Hematopoietic multipotent progenitor cell treated with erythropoietin and hydrocortisone succinate and interleukin-3 and kit ligand, for 4 days (in vitro differentiated cells): ENCODE results near the gene CPEB4.

Source experiments
- DNase-seq: peaks from one replicate; pipeline ENCODE4 v3.0.0-alpha.2; 2015

Gene CPEB4

GRCh38 chr5:173916233-173916632 lies 28.1 kb downstream of the CPEB4 start:
- DNase-seq: peak; percentile 40

DNA sequence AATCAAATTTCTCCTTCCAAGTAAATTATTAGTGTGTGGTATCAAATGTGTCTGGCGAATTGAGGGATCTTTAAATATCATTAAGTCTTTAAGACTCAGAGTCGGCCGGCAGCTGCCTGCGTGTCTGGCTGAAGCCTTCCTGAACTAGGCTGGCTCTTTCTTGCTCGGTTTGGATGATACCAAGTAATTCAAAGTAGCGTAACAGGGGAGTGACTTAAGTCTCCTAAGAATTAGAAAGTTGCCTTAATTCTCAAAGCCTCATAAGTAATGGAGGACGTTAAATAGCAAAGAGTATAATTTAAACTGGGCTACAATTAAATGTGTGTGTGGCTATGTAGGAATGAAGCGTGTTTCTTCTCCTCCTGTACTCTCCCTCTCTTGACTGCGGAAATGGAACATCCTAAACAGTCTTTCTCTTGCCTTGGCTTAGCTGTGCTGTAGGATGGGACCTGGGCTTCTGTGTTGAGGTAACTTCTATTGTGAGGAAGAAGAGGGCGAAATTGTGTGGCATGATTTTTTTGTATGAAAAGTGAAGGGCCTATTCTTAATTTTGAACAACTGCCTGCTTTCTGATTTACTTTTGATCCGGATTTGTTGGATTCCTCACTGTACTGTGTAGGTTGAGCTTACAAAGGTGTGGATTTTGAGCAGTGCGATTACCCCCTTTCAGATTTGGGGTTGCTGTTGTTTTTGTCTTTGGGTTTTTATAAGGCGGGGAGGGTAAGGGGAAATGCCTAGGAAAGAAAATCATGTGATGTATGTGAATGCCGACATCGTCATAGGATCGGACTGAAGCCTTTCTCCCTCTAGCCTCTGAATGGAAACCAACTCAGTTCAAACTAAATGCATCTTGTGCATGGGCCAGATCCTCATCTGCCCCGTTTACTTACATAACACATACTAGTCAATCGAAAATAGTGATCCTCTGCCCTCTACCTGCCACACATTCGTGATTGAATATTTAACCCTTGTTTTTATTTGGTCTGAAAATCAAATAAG lies 29.9 kb downstream of the CPEB4 start:
- DNase-seq: peak; percentile 93

DNA sequence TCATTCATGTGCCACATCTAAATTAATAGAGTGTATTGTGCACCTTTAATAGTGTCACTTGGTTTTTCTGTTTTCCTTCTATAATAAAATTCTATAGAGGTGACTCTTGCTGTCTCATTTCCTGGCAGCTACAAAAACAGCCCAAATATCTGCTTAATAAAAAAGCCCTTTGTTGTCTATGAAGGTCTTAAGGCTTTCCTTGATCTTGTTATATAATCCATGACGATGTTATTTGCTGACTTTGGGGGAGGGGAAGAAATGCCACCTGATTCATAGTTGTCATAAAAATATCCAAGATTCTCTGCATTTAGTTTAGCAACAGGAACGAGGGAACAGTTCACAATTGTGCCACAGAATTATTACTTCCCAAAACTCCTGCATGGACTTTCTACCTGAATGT lies 31.3 kb downstream of the CPEB4 start:
- DNase-seq: no peak

DNA sequence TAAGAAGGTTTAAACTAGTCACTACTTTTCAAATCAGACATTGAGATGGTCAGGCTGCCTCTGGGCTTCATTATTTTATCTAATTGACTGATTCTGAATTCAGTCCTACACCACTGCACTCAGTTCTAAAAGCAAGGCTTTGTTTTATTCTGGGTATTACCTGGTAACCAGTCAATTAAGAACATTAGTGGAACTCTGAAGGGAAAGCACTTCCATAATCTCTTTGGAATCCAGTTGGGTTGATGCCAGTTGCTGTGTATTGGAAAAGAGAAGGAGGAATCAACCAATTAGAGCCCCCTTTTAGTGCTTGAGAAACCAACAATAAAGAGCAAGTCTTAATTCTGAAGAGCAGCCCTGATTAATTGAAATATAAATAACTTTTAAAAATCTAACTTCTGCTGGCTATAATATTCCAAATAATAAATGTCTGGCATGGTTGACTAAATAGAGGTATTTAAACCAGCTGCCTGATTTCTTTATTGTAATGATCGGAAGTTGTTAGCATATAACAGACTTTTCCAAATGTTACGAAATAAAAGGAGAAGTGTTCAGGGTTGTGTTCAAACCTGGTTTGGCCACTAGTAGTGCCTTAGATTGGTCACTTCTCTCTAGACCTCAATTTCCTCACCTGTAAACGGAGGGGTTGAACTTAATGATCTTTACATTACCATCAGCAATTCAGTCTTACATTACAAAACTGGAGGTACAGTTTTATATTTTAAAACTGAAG lies 32.0 kb downstream of the CPEB4 start:
- no peak for DNase-seq

DNA sequence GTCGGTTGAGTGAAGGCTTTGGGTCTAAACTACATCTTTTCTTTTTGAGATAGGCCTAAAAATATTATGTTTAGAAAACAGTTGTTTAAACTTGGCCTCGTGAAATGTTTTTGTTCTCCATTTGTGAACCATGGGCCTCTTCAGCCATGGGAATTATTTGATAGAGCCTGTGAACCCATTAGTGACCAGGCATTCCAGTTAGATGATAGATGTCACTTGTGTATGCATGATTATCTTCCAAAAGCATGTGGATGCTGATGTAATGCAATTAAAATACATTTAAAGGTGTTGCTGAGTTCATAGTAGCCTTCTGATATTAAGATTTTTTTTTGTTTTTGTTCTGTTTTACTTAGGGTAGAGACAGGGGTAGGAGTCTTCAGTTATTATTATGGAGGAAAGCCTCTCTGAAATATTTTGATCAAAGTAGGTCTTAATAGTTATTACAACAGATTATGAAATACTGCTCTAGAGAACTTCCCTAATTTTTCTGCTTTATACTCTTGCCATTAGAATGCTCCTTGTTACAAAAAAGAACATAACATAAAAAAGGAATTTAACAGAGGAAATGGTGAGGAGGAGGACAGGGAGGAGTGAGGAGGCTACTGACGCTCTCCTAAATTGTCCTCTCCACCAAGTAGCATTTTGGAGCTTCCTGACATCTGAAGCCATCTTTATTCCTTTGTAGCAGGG lies 32.9 kb downstream of the CPEB4 start:
- DNase-seq: peak; percentile 20

- no peak for DNase-seq
These were observed 34.4 kb downstream of the CPEB4 start for GRCh38 chr5:173922527-173922926.

DNA sequence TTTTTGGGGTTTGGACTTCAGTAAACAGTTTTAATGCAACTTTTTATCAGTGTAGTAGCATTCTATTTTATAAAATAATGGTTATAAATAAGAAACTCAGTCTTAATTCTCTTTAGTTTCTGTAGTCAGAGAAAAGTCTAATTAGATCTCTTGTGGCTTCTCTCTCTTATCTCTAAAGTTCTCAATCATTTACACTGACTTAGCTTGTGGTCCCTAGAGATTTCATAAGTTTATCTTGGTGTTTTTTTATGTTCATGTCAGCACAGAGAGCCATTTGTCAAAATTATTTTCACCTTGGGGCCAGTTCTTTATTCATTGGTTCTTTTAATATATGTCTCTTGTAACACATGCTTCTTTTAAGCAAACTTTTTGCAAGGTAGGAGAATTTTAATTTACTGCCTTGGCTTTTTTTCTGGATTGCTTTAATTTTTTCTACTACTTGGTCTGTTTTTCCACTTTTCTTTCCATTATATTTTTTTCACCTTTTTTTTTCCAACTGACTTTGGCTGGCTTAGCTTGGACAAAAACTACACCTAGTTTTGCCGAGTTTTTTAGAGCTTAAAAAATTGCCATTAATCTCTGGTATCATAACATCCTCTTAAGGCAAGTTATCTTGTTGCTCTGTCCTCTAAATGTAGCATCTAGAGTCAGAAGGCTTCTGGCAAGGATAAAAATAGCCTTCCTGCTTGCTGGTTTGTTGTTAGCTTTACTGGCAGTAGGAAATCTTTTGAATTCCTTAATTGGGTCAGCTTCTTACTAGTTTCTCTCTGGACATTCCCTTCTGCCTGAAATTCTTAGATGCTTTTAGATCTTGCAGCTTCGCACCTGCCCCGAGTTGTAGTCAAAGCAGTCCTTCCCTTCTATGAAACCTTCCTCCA lies 35.3 kb downstream of the CPEB4 start:
- peak; percentile 55 for DNase-seq

DNA sequence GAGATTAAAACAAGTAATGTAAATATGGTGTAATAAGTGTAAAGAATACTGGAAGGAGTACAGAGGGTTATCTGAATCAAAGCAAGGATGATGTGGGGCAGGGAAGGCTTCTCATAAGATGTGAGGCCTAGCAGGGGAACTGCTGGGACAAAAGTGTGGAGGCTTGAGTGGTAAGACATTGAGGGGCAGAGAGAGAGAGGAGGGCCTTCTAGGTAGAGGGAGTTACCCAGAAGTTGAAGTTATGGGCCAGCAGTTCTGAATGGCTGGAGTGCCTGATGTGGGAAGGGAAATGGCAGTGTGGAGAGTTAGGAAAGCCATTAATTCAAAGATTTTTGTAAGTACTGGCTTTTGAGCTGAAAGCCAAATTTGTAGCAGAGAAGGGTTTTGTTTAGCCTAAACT lies 36.8 kb downstream of the CPEB4 start:
- DNase-seq: no peak

DNA sequence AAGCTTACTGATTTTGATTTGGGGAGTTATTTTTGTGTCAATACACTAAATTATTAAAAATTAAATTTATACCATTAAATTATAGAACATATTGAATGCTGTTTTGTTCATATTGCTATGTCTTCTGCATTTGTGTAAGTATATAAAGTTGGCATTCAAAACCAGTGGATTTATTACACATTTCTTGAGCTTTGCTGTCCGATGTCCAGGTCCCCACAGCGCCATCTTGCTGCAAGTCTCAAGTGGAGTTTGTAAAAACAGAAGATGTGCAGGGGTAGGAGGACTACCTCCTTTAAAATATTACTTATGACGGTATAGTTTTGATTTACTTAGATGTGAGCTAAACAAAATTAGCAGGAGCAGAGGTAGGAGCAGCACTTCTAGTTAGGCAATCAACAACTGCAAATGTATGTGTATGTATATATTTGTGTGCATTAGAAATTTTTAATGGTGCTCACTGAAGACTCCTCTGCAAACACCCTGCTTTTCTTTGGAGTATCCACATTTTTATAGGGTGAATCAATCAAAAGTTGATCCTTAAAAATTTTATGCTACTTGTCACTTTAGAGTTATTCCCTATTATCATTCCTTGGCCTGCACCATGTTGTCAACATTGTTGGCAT lies 37.4 kb downstream of the CPEB4 start:
- DNase-seq: peak; percentile 79

- DNase-seq: no peak
These were observed 38.2 kb downstream of the CPEB4 start for GRCh38 chr5:173926359-173926758.

- no peak for DNase-seq
These were observed 40.9 kb downstream of the CPEB4 start for GRCh38 chr5:173928871-173929574.

GRCh38 chr5:173932695-173933139 lies 44.6 kb downstream of the CPEB4 start:
- DNase-seq: no peak

DNA sequence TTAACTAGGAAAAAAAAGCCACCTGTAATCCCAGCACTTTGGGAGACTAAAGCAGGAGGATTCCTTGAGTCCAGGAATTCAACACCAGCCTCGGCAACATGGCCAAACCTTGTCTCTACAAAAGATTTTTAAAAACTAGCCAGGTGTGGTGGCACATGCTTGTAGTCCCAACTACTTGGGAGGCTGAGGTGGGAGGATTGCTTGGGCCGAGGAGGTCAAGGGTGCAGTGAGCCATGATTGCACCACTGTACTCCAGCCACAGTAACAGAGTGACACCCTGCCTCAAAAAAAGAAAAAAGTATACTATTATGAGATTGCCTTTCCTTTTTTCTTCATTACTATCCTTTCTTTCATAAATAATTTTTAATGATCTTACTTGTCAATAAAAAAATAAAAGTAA lies 45.8 kb downstream of the CPEB4 start:
- DNase-seq: no peak

GRCh38 chr5:173935396-173935795 lies 47.2 kb downstream of the CPEB4 start:
- DNase-seq: no peak

DNA sequence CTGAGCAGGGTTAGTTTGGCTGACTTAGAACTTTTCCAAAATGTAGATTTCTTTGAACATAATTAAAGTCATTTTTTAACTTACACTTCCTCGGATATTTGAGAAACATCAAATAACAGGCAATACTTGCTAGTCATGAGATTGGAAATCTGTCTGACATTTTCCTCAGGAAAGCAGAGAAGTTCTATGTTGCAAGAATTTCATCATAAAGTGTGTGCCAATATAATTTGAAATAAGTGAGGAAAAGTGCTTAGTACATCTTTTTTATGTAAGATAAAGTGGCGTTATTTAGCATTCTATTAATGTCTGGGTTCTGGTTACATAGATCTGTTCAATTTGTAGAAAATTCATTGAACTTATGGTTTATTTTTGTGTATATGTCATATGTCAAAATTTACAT lies 52.1 kb downstream of the CPEB4 start:
- no peak for DNase-seq

DNA sequence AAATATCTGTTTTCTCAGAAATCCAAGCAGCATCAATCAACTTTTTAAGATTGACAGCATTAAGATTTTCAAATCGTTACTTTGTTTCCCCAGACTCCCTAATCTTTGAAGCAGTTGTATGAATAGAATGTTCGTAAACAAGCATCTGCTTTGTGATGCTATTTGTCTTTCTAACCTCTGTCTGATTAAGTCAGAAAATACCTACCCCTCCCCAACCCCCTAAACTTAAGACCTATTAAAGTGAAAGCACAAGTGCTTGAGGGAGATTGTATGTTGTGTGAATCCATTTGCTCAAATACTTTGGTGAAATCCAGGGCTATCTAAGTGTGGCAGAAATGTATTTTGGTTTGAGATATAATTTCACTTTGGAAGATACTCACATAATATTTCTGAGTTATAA lies 53.0 kb downstream of the CPEB4 start:
- DNase-seq: no peak

DNA sequence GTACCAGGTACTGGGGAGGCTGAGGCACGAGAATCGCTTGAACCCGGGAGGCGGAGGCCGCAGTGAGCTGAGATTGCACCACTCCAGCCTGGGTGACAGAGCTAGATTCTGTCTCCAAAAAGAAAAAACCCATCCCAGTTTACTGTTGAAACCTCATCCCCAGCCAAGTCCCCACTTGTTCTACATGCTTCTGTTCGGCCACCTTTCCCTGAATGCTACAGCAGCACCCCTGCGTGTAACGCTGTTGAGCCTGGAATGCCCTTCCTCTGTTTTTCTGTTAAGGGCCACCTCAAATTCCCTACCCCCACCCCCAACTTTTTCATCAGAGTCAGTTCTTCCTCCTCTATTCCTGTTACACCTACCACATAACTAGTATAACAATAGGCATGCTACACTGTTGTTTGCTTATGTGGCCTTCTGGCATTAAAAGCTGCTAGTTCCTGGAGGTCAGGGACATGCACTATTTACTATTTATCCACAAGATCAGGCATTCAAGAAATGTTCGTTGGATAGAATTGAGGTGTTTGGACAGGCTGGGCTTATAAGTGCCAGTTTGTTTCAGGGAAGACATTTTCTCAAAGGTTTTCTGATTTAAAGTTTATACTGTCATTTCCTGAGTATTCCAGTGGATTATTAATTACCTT lies 53.7 kb downstream of the CPEB4 start:
- no peak for DNase-seq

- no peak for DNase-seq
These were observed 56.4 kb downstream of the CPEB4 start for GRCh38 chr5:173944511-173944910.

DNA sequence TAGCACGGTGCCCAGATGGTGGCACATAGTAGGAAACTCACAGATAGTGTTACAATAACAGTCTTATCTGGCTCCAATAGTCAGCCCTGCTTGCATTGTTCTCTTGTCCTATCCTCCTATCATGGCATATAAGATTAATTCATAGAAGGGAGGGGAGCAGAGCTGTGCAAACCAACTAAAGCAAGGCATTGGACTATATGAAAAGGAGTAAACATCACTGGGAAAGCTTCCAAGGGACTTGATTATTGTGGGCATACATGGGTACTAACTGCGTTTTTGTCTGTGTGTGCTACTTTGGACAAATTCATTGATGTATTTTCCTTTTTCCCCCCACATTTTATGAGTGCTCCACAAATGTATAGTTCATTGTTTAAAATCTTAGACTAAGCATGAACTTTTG lies 57.0 kb downstream of the CPEB4 start:
- no peak for DNase-seq

DNA sequence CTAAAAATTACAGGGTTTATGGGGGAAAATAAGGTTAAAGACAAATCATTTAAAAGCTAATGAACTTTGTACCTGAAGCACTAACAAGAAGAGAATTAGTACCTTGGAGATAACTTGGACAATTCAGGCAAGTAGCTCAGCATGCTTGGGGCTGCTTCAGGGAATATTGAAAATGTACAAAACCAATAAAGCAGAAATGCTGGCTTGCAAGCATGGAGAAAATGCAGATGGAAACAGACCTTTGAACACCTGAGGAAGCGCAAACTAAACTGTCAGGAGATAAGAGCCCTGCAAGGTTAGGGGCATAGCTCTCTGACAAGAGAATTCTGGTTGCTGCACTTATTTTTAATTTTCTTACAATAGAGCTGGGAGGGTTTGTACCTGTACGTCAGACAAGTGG lies 58.2 kb downstream of the CPEB4 start:
- no peak for DNase-seq

DNA sequence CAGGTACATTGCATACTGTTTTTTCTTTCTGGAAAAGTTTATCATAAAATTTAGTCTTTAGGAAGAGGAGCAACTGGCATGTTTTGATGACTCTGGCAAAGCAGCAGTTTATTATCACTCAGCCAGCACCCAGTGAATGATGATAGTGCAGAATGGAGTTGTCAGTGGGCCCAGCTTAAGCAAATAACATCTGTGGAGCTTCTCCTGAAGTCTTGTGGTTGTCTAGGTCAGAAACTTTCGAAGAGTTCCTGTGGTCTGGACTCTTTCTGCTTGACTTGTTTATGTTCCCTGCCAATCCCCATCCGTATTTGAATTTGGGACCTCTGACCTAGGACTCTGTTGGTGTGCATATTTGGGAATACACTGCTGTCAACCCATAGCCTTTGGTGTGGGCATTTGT lies 62.7 kb downstream of the CPEB4 start:
- DNase-seq: no peak
